Glutamatergic neuron (in vitro differentiated cells): ENCODE measurements around the gene GRM4. TPM values are rescaled to one million over a fixed set of nuclear protein-coding genes. Genes with fewer than 3 reads are reported as not detected.

Experiments
- DNase-seq: peaks from one replicate; pipeline ENCODE4 v3.0.0; 2022
- H3K27ac Mint-ChIP-seq: one replicate; pipeline ENCODE4 v1.8.0; 2020; ENCODE audit warnings: mild to moderate bottlenecking, mixed read lengths, inconsistent platforms; ENCODE audit not compliant: unreplicated experiment
- H3K27me3 Mint-ChIP-seq: one replicate; pipeline ENCODE4 v1.8.0; 2020; ENCODE audit warnings: mild to moderate bottlenecking, moderate library complexity, mixed read lengths, inconsistent platforms; ENCODE audit not compliant: unreplicated experiment
- H3K36me3 Mint-ChIP-seq: one replicate; pipeline ENCODE4 v1.8.0; 2020; ENCODE audit warnings: mild to moderate bottlenecking, mixed read lengths, inconsistent platforms; ENCODE audit not compliant: unreplicated experiment
- H3K4me1 Mint-ChIP-seq: one replicate; pipeline ENCODE4 v1.8.0; 2020; ENCODE audit warnings: mild to moderate bottlenecking, low read depth, mixed read lengths, inconsistent platforms; ENCODE audit not compliant: unreplicated experiment
- H3K4me3 Mint-ChIP-seq: one replicate; pipeline ENCODE4 v1.8.0; 2020; ENCODE audit warnings: mild to moderate bottlenecking, mixed read lengths, inconsistent platforms; ENCODE audit not compliant: unreplicated experiment
- H3K9me3 Mint-ChIP-seq: one replicate; pipeline ENCODE4 v1.8.0; 2020; ENCODE audit warnings: mild to moderate bottlenecking, moderate library complexity, mixed read lengths, inconsistent platforms; ENCODE audit not compliant: unreplicated experiment
- CTCF ChIP-seq: fragments of 200-600 bp; sonication (generic); IDR thresholded peaks from one replicate; pipeline ENCODE4 v1.5.0; 2021; ENCODE audit not compliant: partially characterized antibody, unreplicated experiment
- total RNA-seq: library from RNA; stranded (reverse); fragmentation: NEBNext Ultra II Directional; extraction: Animal tissue kit (Norgen Biotek cat#: 25700); gene quantifications from one replicate; pipeline ENCODE4 v1.2.1, GENCODE V29; 2021; ENCODE audit not compliant: unreplicated experiment

The GRM4 gene
- total RNA-seq, 1 donor from 2014 or later: 119 TPM

GRCh38 chr6:34144581-34145160, 1.2 kb downstream of the GRM4 start:
- Mint-ChIP-seq H3K27me3 (peaks cover 11% of the 10 kb centered on the region), H3K9me3 (peaks cover 16% of the 10 kb centered on the region), H3K4me3 (peak overlapping the region; percentile 80), H3K27ac (peak overlapping the region; percentile 52), H3K36me3 (no peaks in the 10 kb centered on the region), H3K4me1 (peaks cover 65% of the 10 kb centered on the region)
- no peak for TF ChIP-seq CTCF
- DNase-seq: peak; percentile 43

GRCh38 chr6:34143884-34144580, 1.9 kb downstream of the GRM4 start:
- no peaks in the 10 kb centered on the region for H3K36me3 Mint-ChIP-seq
- H3K27ac Mint-ChIP-seq: peak overlapping the region; percentile 75
- peak overlapping the region; percentile 89 for H3K4me3 Mint-ChIP-seq
- DNase-seq: peak; percentile 91
- TF ChIP-seq CTCF: peak; percentile 68
- H3K27me3 Mint-ChIP-seq: peaks cover 11% of the 10 kb centered on the region
- H3K9me3 Mint-ChIP-seq: peaks cover 16% of the 10 kb centered on the region
- peaks cover 68% of the 10 kb centered on the region for H3K4me1 Mint-ChIP-seq

- Mint-ChIP-seq H3K36me3 (no peaks in the 10 kb centered on the region), H3K4me1 (peaks cover 67% of the 10 kb centered on the region), H3K27me3 (peaks cover 11% of the 10 kb centered on the region), H3K9me3 (peaks cover 13% of the 10 kb centered on the region), H3K4me3 (peak overlapping the region; percentile 89), H3K27ac (peak overlapping the region; percentile 85)
- peak; percentile 28 for DNase-seq
- no peak for TF ChIP-seq CTCF
Observed at GRCh38 chr6:34143196-34143883, 2.5 kb downstream of the GRM4 start.

GRCh38 chr6:34142061-34142998, 3.6 kb downstream of the GRM4 start:
- Mint-ChIP-seq H3K27me3 (peaks cover 14% of the 10 kb centered on the region), H3K4me1 (peaks cover 63% of the 10 kb centered on the region), H3K27ac (peak overlapping the region; percentile 86), H3K36me3 (no peaks in the 10 kb centered on the region), H3K9me3 (peaks cover 9% of the 10 kb centered on the region), H3K4me3 (peak overlapping the region; percentile 89)
- no peak for TF ChIP-seq CTCF
- DNase-seq: peak; percentile 72
